NCI-H2029 treated with DMSO at 0.1 percent for 48 hours (cell line): ENCODE measurements around the gene SAMD11.
"Not testable (repeated sequence)": the region's sequence is repeated elsewhere in the genome, so short reads cannot be mapped to it uniquely, and the experiment has no call there.

Experiments used
- DNase-seq: peaks from one replicate; lab custom pipeline; 2025; lab: John Stamatoyannopoulos, UW

Gene SAMD11

DNA sequence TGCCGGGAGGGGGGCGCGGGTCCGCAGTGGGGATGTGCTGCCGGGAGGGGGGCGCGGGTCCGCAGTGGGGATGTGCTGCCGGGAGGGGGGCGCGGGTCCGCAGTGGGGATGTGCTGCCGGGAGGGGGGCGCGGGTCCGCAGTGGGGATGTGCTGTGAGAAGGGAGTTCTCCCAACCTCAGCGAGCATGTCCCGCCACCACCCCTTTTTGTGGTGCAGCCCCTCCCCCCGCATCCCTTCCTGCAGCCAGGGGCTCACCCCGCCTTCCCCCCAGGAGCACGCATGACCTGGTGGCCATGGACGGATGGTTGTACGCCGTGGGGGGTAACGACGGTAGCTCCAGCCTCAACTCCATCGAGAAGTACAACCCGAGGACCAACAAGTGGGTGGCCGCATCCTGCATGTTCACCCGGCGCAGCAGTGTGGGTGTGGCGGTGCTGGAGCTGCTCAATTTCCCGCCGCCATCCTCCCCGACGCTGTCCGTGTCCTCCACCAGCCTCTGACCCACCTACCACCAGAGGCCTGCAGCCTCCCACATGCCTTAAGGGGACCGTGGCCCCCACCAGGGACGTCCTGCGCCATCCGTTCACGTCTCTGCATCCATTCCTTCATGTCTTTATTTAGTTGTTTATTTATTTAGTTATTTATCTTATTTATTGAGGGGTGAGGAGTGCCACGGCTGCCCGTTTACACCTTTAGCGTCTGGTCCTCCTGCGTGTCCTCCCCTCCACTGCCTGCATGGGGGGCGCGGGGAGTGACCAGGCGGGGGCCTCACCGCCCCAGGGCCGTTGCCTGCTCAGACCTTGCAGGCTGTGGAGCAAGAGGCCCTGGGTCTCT, 41.2 kb downstream of the SAMD11 start:
- no peak for DNase-seq

DNA sequence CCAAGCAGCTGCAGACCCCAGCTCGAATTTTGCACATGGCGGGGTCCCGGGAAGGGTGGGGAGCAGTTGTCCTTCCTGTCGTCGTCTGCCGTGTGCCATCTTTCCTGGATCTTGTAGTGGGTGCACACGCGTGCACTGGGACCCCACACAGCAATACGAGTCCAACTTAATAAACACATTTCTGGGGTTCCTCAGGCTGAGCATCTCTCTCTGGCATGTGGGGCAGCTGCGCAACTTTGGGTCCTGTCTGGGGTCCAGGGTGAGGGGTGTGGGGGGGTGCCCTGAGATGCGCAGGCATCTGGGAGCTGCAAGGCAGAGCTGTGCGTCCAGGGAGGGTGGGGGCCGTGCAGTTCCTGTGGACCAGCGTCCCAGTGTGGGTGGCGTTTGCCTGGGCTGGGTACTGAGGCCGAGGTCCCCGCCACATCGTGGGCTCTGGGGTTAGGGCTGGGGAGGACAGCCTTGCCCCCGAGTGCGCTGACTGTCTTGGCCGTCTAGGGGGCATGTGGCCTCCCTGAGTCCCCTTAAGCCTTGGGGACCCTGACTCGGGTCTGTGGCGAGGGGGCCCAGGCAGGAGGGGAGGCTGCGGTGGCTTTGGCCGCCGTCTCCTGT, 41.9 kb downstream of the SAMD11 start:
- no peak for DNase-seq

- no peak for DNase-seq
Measured at GRCh38 chr1:966135-966703, 42.5 kb downstream of the SAMD11 start, which contains the start of gene PLEKHN1. TSS of gene PLEKHN1 (plus strand) at chr1:966482. CDS start at chr1:966532, 50 bp downstream.

DNA sequence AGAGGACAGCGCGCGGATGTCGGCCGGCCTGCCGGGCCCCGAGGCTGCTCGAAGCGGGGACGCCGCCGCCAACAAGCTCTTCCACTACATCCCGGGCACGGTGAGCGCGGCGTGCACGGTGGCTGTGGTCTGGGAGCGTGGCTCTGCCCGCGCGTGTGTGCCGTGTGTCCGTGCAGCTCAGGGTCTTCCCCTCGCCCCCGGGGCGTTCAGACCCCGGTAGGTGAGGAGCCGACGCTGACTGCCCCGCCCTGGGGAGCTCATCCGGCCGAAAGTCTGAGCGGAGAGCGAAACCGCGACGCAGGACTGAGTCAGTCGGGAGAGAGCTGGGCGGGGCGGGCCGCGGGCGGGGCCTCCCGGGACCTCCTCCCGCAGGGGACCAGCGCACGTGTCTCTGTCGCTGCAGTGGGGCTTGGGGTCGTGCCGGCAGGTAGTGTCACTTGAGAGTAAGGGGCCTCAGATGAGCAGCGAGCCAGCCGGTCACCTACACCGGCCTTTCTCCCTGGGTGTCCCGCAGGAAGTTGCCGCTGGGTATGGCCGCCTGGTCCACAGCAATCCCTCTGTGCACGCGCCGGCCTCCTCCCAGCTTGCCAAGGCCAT, 43.1 kb downstream of the SAMD11 start:
- DNase-seq = no peak

- DNase-seq = no peak
Measured at GRCh38 chr1:967466-968343, 44.0 kb downstream of the SAMD11 start.

DNA sequence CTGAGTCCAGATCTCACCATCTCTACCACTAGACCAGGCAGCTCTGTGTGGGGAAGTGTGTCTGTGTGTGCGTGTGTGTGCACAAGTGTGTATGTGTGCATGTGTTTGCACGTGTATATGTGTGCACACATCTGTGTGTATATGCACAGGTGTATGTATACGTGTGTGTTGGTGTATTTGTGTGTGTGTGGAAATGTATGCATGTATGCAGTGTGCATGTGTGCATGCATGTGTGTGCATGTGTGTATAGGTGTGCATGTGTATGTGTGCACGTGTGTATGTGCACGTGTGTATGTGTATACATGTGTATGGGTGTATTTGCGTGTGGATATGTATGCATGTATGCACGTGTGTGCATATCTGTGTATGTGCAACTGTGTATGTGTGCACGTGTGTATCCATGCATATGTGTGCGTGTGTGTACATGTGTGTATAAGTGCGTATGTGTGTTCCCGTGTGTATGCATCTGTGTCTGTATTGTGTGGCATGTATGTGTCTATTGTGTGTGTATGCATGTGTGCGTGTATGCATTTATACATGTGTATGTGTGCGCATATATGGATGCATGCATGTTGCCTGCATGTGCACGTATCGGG, 45.6 kb downstream of the SAMD11 start:
- DNase-seq = no peak

DNA sequence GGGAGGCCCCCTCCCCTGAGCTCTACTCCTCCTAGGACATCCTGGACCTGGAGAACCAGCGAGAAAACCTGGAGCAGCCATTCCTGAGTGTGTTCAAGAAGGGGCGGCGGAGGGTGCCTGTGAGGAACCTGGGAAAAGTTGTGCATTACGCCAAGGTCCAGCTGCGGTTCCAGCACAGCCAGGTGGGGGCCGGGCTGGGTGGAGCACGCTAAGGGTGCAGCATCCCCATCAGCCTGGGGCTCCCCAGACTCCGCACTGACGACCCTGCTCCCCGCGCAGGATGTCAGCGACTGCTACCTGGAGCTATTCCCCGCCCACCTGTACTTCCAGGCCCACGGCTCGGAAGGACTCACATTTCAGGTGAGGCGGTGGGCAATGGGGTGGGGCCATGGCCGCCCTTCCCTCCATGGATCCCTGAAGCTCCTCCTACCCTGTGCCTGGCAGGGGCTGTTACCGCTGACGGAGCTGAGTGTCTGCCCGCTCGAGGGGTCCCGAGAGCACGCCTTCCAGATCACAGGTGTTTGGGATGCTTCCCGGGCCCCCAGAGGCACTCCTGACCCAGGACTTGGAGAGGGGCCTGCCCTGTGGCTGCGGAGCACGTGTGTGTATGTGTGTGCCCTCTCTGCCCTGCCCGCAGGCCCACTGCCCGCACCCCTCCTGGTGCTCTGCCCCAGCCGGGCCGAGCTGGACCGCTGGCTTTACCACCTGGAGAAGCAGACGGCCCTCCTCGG, 46.7 kb downstream of the SAMD11 start:
- DNase-seq = no peak

DNA sequence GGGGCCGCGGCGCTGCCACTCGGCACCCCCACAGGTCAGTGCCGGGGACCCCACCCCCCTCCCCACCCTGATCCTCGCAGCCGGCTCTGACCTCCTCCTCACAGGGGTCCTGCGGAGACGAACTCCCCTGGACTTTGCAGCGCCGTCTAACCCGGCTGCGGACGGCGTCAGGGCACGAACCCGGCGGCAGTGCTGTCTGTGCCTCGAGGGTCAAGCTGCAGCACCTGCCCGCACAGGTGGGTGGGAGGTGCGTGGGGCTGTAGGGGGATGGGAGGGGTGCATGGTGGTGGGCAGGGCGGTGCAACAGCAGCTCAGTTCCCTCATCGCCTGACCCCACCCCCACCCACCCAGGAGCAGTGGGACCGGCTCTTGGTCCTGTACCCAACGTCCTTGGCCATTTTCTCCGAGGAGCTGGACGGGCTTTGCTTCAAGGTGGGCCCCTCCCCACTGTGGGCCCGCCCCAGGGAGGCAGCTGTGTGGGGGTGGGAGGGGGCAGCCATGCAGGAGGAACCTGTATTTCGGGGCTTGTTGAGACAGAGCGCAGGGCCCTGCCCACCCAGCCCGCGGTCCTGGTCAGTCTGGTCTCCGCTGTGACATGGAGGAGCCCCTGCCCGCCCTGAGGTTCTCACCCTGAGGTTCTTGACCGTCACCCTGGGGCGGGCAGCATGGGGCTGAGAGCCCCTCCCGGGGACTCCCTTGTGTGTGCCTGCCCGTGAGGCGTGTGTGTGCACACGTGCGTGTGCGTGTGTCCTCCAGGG, 47.4 kb downstream of the SAMD11 start:
- no peak for DNase-seq

- DNase-seq = no peak
Measured at GRCh38 chr1:971751-972506, 48.2 kb downstream of the SAMD11 start.

DNA sequence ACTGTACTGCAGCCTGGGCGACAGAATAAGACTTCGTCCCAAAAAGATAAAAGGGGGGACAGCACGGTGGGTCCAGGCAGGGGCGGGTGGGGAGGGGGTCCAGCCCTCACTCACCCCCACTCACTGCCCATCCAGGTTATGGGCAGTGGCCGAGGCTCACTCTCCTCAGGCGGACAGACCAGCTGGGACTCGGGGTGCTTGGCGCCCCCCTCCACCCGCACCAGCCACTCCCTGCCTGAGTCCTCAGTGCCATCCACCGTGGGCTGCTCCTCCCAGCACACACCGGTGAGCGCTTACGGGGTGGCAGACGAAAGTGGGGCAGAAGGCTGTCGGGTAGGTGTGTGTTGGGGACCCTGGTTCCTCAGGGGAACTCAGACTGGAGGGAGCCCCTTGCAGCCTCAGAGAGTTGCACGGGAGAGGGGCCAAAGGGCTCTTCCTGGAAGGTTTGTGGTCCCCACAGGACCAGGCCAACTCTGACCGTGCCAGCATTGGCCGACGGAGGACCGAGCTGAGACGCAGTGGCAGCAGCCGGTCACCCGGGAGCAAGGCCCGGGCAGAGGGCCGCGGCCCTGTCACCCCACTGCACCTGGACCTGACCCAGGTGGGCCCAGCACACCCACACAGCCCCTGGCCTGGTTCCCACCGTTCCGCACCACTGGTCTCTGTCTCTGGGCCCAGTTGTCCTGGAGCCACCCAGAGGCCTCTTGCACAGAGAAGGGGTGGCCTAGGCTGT, 49.2 kb downstream of the SAMD11 start:
- no peak for DNase-seq

- DNase-seq = no peak
Measured at GRCh38 chr1:973459-974292, 50.0 kb downstream of the SAMD11 start.

- DNase-seq = no peak
Measured at GRCh38 chr1:974293-974640, 50.5 kb downstream of the SAMD11 start.

DNA sequence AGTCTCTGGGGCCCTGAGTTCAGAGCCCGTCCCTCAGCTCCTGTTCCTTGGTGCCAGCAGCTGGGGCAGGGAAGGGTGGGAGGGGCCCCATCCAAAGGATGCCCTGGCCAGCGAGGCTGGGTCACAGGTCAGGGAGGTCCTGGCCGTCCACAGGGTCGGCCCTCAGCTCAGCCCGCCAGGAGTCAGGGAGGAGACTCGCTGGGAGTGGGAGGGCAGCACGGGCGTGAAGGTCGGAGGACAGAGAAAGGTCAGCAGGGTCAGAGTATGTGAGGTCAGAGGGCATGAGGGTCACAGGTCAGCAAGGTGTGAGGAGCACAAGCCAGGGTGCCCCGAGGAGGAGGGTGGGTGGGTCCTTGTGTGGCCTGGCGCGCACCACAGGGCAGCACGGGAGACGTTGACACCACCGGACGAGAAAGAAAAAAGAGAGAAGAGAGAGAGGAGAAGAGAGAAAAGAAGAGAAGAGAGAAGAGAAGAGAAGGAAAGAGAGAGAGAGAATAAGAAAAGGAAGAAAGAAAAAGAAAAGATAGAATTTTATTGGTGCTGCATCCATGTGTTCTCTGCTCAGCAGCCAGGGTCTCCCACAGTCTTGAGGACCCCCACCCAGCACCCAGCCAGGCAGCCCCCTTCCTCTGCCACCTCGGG, 51.1 kb downstream of the SAMD11 start:
- DNase-seq = no peak

DNA sequence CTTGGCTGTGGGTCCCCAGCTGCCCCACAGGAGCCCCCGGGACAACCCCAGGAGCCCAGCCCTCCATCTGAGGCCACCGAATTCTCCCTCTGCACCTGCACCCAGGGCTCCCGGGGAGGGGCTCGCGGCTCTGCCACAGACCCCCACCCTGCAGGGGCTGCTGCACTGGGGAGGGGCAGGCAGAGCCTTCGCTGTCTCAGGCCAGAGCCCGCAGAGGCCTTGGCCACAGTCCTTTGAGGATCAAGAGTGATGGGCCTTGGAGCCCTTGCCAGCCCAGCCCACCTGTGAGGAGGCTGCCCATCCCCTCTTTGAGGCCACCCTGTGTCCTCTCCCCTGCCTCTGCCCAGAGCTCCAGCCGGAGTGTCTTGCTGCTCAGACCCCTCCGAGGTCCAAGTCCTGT, 51.6 kb downstream of the SAMD11 start:
- no peak for DNase-seq

GRCh38 chr1:975896-976683, 52.4 kb downstream of the SAMD11 start:
- no peak for DNase-seq

- not testable (repeated sequence) for DNase-seq
Measured at GRCh38 chr1:976791-977190, 53.1 kb downstream of the SAMD11 start.
